Ascending aorta (tissue), 2 donors: ENCODE results near the gene S100A14. TPM values are rescaled to one million over a fixed set of nuclear protein-coding genes. Genes with fewer than 3 reads are reported as not detected.

Experiments used
- DNase-seq, 2 donors: peaks; one replicate each; pipeline ENCODE4 v3.0.0-alpha.2; 2019; ENCODE audit warnings: low spot score in 2 of 2
- H3K27ac ChIP-seq, 2 donors: fragments of 200-600 bp; sonication (generic); one replicate each; pipeline ENCODE4 v1.5.1; 2016 to 2017; ENCODE audit warnings: mild to moderate bottlenecking in 1 of 2
- H3K27me3 ChIP-seq: fragments of 200-600 bp; sonication (generic); one replicate; pipeline ENCODE4 v1.5.1; 2017
- H3K36me3 ChIP-seq, 2 donors: fragments of 200-600 bp; sonication (generic); one replicate each; pipeline ENCODE4 v1.5.1; 2016
- H3K4me1 ChIP-seq, 2 donors: fragments of 200-600 bp; sonication (generic); one replicate each; pipeline ENCODE4 v1.5.1; 2016 to 2017; ENCODE audit warnings: mild to moderate bottlenecking in 1 of 2
- H3K4me3 ChIP-seq, 2 donors: fragments of 200-600 bp; sonication (generic); one replicate each; pipeline ENCODE4 v1.5.1; 2016 to 2017; ENCODE audit warnings: mild to moderate bottlenecking in 1 of 2
- H3K9me3 ChIP-seq, 2 donors: fragments of 200-600 bp; sonication (generic); one replicate each; pipeline ENCODE4 v1.5.1; 2016
- CTCF ChIP-seq, 3 experiments: fragments of 200-600 bp in 2 of 3; fragments of 450-650 bp in 1 of 3; sonication (generic) in 2 of 3; IDR thresholded peaks; one replicate each; pipeline ENCODE4 v1.5.1; 2016 to 2019; ENCODE audit warnings: antibody characterized with exemption in 3 of 3, mild to moderate bottlenecking in 1 of 3, moderate library complexity in 1 of 3
- intact Hi-C: fragments of 100-400 bp; cut with DNase I; formaldehyde crosslinking; loops from one replicate; pipeline ENCODE4 v1.15.1; 2023
- total RNA-seq: library from RNA; depleted of rRNA; stranded (reverse); fragments of >200 nt; gene quantifications from one replicate; pipeline ENCODE4 v1.1.0, GENCODE V29; 2016

Gene S100A14
- total RNA-seq, 1 donor from 2014 or later: 1.5 TPM

- H3K4me3 ChIP-seq: no peak overlapping the region
- TF ChIP-seq CTCF (IDR thresholded peaks at IDR 0.05): no peak
- DNase-seq: no peak
- H3K27me3 ChIP-seq: no peaks in the 10 kb centered on the region
- peaks cover 3 to 18% of the 10 kb centered on the region in 2 donors for H3K4me1 ChIP-seq
- no peak overlapping the region for H3K27ac ChIP-seq
- H3K9me3 ChIP-seq: no peaks in the 10 kb centered on the region
- intact Hi-C loops: no loop called here
- peaks cover 0 to 17% of the 10 kb centered on the region in 2 donors for H3K36me3 ChIP-seq
Measured at GRCh38 chr1:153623101-153623500, 7.0 kb upstream of the S100A14 start.

GRCh38 chr1:153619171-153619570, 3.0 kb upstream of the S100A14 start:
- Histone ChIP-seq H3K4me1 (peaks cover 0 to 8% of the 10 kb centered on the region in 2 donors), H3K27ac (no peak overlapping the region), H3K36me3 (peaks cover 0 to 13% of the 10 kb centered on the region in 2 donors), H3K9me3 (no peaks in the 10 kb centered on the region), H3K4me3 (no peak overlapping the region), H3K27me3 (no peaks in the 10 kb centered on the region)
- TF ChIP-seq CTCF (IDR thresholded peaks at IDR 0.05): no peak
- no peak for DNase-seq
- intact Hi-C loops: loop anchor here (10.0 kb wide), 1 partner anchor 264 kb away; the partner anchor contains the start of gene S100A9

- Histone ChIP-seq H3K4me3 (no peak overlapping the region), H3K27ac (peak overlapping the region in 1 of 2 donors; percentile 49), H3K9me3 (no peaks in the 10 kb centered on the region), H3K36me3 (peaks cover 0 to 13% of the 10 kb centered on the region in 2 donors), H3K27me3 (no peaks in the 10 kb centered on the region), H3K4me1 (peaks cover 0 to 12% of the 10 kb centered on the region in 2 donors)
- DNase-seq: peak in 1 of 2 donors; percentile 92
- peak; percentile 58 to 73 (median 58) for TF ChIP-seq CTCF (IDR thresholded peaks at IDR 0.05)
- intact Hi-C loops: loop anchor here (2.0 to 10.0 kb wide), 4 partner anchors 45 to 263 kb away; partner anchors contain the start of gene S100A9
Measured at GRCh38 chr1:153617663-153618062, 1.5 kb upstream of the S100A14 start.

- no peak for TF ChIP-seq CTCF (IDR thresholded peaks at IDR 0.05)
- peak overlapping the region in 1 of 2 donors; percentile 49 for H3K27ac ChIP-seq
- intact Hi-C loops: loop anchor here (2.0 to 10.0 kb wide), 4 partner anchors 44 to 262 kb away; partner anchors contain the start of gene S100A9
- no peak overlapping the region for H3K4me3 ChIP-seq
- H3K36me3 ChIP-seq: peaks cover 0 to 13% of the 10 kb centered on the region in 2 donors
- DNase-seq: no peak
- peaks cover 0 to 12% of the 10 kb centered on the region in 2 donors for H3K4me1 ChIP-seq
- H3K9me3 ChIP-seq: no peaks in the 10 kb centered on the region
- no peaks in the 10 kb centered on the region for H3K27me3 ChIP-seq
Measured at GRCh38 chr1:153616917-153617311, 789 bp upstream of the S100A14 start.

- Histone ChIP-seq H3K27me3 (no peaks in the 10 kb centered on the region), H3K9me3 (no peaks in the 10 kb centered on the region), H3K27ac (no peak overlapping the region), H3K4me3 (no peak overlapping the region), H3K36me3 (peaks cover 0 to 13% of the 10 kb centered on the region in 2 donors), H3K4me1 (peaks cover 4 to 20% of the 10 kb centered on the region in 2 donors)
- intact Hi-C loops: loop anchor here (10.0 kb wide), 1 partner anchor 261 kb away; the partner anchor contains the start of gene S100A9
- TF ChIP-seq CTCF (IDR thresholded peaks at IDR 0.05): no peak
- DNase-seq: no peak
Measured at GRCh38 chr1:153615406-153615805, 719 bp downstream of the S100A14 start.
